Sigmoid colon (tissue), 7 donors: ENCODE measurements around the gene SRSF5. TPM values are rescaled to one million over a fixed set of nuclear protein-coding genes. Genes with fewer than 3 reads are reported as not detected.

Experiments
- DNase-seq: peaks from one replicate; pipeline ENCODE4 v3.0.0-alpha.2; 2019
- H3K27ac ChIP-seq, 4 donors: fragments of 200-600 bp; sonication (generic); one replicate each; pipeline ENCODE4 v1.5.1; 2016 to 2019; ENCODE audit warnings: mild to moderate bottlenecking in 1 of 4
- H3K27me3 ChIP-seq, 3 donors: fragments of 200-600 bp; sonication (generic); one replicate each; pipeline ENCODE4 v1.5.1; 2019; ENCODE audit warnings: mild to moderate bottlenecking in 1 of 3
- H3K36me3 ChIP-seq, 4 donors: fragments of 200-600 bp; sonication (generic); one replicate each; pipeline ENCODE4 v1.5.1; 2016 to 2019
- H3K4me1 ChIP-seq, 4 donors: fragments of 200-600 bp; sonication (generic); one replicate each; pipeline ENCODE4 v1.5.1; 2017 to 2019
- H3K4me3 ChIP-seq, 4 donors: fragments of 200-600 bp; sonication (generic); one replicate each; pipeline ENCODE4 v1.5.1; 2017 to 2019; ENCODE audit warnings: mild to moderate bottlenecking in 2 of 4, moderate library complexity in 1 of 4
- H3K9me3 ChIP-seq, 4 donors: fragments of 200-600 bp in 3 of 4; sonication (generic) in 3 of 4; one replicate each; pipeline versions ENCODE4 v1.5.1 to v1.6.1; 2013 to 2019
- EP300 ChIP-seq, 4 donors: sonication (generic); formaldehyde crosslinking; IDR thresholded peaks; one replicate each; pipeline ENCODE4 v1.6.1; 2017; ENCODE audit warnings: antibody characterized with exemption in 4 of 4
- POLR2A ChIP-seq, 2 donors: fragments of 450-650 bp; IDR thresholded peaks; one replicate each; pipeline ENCODE4 v1.6.1; 2016; ENCODE audit warnings: antibody characterized with exemption in 2 of 2, mild to moderate bottlenecking in 2 of 2, moderate library complexity in 2 of 2
- POLR2AphosphoS5 ChIP-seq, 4 donors: sonication (generic); formaldehyde crosslinking; IDR thresholded peaks; one replicate each; pipeline ENCODE4 v1.6.1; 2017; ENCODE audit warnings: antibody characterized with exemption in 4 of 4
- WGBS, 2 donors: extraction: QIAGEN DNeasy Blood & Tissue Kit; methylation state at CpG; one replicate each; pipeline ENCODE4 v1.1.7; 2013; 5-methylcytosine and 5-hydroxymethylcytosine counted together
- intact Hi-C: fragments of 100-400 bp; cut with DNase I; formaldehyde crosslinking; loops from one replicate; pipeline ENCODE4 v1.15.1; 2023
- polyA plus RNA-seq, 3 donors: library from polyadenylated mRNA; stranded (reverse); fragments of 200-250 nt; gene quantifications; one replicate each; pipeline ENCODE4 v1.2.3, GENCODE V29; 2013
- total RNA-seq, 4 donors: library from RNA; depleted of rRNA; stranded (reverse); fragments of >200 nt; gene quantifications; one replicate each; pipeline ENCODE4 v1.1.0, GENCODE V29; 2016
- TF ChIP-seq, protein P1 (sequence below), 4 experiments: fragments of 450-650 bp in 3 of 4; fragments of 200-600 bp in 1 of 4; IDR thresholded peaks; one replicate each; pipeline ENCODE4 v1.5.1; 2016 to 2019; ENCODE audit warnings: antibody characterized with exemption in 4 of 4, mild to moderate bottlenecking in 3 of 4, moderate library complexity in 2 of 4
- donor health status: healthy with polysubstance abuse.
- donor health status: Bipolar disorder and iron deficiency.
- donor health status: healthy.

SRSF5 gene
- total and polyA plus RNA-seq, 7 donors: 211 to 366 (median 288) TPM

DNA sequence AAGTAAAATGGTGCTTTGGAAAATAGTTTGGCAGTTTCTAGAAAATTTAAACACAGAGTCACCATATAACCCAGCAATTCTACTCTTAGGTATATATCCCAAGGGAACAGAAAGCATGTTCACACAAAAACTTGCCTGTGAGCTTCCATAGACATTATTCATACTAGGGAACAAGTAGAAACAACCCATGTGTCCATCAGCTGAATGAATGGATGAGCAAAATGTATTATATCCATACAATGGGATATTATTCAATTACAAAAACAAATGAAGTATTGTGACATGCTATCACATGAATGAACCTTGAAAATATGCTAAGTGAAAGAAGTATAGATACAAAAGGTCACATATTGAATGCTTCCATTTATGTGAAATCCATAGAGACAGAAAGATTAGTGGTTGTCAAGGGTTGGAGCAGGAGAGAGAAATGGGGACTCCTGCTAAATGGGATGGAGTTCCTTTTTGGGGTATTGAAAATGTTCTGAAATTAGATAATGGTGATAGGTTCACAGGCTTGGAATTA is 22.2 kb downstream of the SRSF5 start:
- peaks cover 0 to 9% (median 0%) of the 10 kb centered on the region in 4 donors for H3K36me3 ChIP-seq
- no peak overlapping the region for H3K27ac ChIP-seq
- H3K4me3 ChIP-seq: no peak overlapping the region
- H3K27me3 ChIP-seq: no peaks in the 10 kb centered on the region
- intact Hi-C loops: no loop called here
- no peaks in the 10 kb centered on the region for H3K9me3 ChIP-seq
- TF ChIP-seq, protein P1, sequence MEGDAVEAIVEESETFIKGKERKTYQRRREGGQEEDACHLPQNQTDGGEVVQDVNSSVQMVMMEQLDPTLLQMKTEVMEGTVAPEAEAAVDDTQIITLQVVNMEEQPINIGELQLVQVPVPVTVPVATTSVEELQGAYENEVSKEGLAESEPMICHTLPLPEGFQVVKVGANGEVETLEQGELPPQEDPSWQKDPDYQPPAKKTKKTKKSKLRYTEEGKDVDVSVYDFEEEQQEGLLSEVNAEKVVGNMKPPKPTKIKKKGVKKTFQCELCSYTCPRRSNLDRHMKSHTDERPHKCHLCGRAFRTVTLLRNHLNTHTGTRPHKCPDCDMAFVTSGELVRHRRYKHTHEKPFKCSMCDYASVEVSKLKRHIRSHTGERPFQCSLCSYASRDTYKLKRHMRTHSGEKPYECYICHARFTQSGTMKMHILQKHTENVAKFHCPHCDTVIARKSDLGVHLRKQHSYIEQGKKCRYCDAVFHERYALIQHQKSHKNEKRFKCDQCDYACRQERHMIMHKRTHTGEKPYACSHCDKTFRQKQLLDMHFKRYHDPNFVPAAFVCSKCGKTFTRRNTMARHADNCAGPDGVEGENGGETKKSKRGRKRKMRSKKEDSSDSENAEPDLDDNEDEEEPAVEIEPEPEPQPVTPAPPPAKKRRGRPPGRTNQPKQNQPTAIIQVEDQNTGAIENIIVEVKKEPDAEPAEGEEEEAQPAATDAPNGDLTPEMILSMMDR (IDR thresholded peaks at IDR 0.05): no peak
- TF ChIP-seq POLR2A (IDR thresholded peaks at IDR 0.05) (no peak), EP300 (IDR thresholded peaks at IDR 0.05) (no peak), POLR2AphosphoS5 (IDR thresholded peaks at IDR 0.05) (no peak)
- no peak for DNase-seq
- H3K4me1 ChIP-seq: no peaks in the 10 kb centered on the region

DNA sequence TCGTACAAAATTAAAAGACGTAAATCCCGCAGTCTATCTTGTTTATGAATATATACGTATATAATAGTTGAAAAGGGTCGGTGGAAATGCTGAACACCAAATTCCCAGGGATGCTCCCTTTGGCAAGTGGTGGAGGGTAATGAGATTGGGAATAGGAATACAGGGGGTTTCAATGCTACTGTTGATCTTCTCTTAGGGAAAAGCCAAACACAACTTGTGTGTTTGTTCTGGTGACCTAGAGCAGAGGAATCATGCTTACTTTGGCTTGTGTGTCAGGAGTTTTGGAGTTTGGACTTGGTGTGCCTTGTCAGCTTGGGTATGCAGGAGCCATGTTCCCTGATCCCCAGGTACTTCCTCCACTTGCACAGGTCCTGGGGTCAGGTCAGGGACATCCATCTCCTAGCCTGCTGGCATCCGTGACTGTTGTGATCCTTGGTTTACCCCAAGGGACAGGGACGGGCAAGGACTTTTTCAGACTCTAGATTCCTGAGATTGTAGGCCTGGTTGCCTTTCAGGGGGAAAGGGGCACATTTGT is 26.0 kb downstream of the SRSF5 start:
- Histone ChIP-seq H3K4me3 (no peak overlapping the region), H3K27me3 (no peaks in the 10 kb centered on the region), H3K4me1 (no peaks in the 10 kb centered on the region), H3K9me3 (no peaks in the 10 kb centered on the region), H3K27ac (no peak overlapping the region), H3K36me3 (no peaks in the 10 kb centered on the region)
- no peak for TF ChIP-seq POLR2A (IDR thresholded peaks at IDR 0.05)
- WGBS, 2 donors: 94 to 95% methylated on average over 7 of the region's 7 CpGs
- no peak for DNase-seq
- intact Hi-C loops: no loop called here

DNA sequence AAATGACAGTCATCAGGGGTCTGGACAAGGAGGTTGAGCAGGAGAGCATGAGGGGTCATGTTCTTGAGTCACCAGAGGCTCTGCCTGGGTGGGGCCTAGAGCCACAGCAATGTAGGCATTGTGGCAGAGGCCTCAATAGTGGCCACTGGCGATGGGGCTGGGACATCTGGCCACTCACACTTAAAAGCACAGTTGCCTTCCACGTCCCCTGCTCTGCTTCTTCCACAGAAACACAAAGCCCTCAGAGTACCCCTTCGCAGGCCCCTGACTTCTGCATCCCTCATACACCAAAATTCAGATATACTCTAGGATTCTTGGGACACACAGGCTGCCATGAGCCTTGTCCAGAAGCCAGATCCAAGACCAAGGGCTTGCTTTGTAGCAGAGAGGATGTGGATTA is 27.8 kb downstream of the SRSF5 start:
- Histone ChIP-seq H3K4me3 (no peak overlapping the region), H3K27me3 (no peaks in the 10 kb centered on the region), H3K9me3 (no peaks in the 10 kb centered on the region), H3K27ac (no peak overlapping the region), H3K36me3 (no peaks in the 10 kb centered on the region), H3K4me1 (no peaks in the 10 kb centered on the region)
- DNase-seq: no peak
- 86 to 94% methylated on average over 3 of the region's 3 CpGs for WGBS, 2 donors
- TF ChIP-seq, protein P1 (IDR thresholded peaks at IDR 0.05): no peak
- TF ChIP-seq POLR2AphosphoS5 (IDR thresholded peaks at IDR 0.05) (no peak), EP300 (IDR thresholded peaks at IDR 0.05) (no peak), POLR2A (IDR thresholded peaks at IDR 0.05) (no peak)
- intact Hi-C loops: no loop called here

DNA sequence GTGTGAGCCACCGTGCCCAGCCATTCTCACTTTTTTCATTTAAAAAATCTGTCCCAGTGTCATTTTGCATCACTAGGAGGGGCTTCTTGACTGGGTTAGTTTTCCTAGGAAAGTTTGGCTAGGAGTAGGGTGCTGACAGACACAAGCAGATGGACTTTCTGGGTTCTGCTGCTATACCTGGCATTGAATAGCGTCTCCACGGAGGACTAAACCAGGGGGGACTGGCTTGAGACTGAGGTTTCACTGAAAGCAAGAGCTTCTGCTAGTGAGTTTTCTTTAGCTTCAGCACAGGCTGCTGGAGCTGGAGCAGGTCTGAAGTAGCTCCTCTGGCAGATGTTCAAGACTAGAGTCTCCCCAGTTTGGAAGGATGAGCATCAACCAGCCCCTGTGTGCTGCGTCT is 28.7 kb downstream of the SRSF5 start:
- WGBS, 2 donors: 96 to 97% methylated on average over 4 of the region's 4 CpGs
- no peaks in the 10 kb centered on the region for H3K4me1 ChIP-seq
- DNase-seq: no peak
- no peak overlapping the region for H3K27ac ChIP-seq
- TF ChIP-seq POLR2AphosphoS5 (IDR thresholded peaks at IDR 0.05): no peak
- TF ChIP-seq POLR2A (IDR thresholded peaks at IDR 0.05): no peak
- H3K9me3 ChIP-seq: no peaks in the 10 kb centered on the region
- H3K36me3 ChIP-seq: no peaks in the 10 kb centered on the region
- no peak overlapping the region for H3K4me3 ChIP-seq
- intact Hi-C loops: no loop called here
- no peaks in the 10 kb centered on the region for H3K27me3 ChIP-seq

DNA sequence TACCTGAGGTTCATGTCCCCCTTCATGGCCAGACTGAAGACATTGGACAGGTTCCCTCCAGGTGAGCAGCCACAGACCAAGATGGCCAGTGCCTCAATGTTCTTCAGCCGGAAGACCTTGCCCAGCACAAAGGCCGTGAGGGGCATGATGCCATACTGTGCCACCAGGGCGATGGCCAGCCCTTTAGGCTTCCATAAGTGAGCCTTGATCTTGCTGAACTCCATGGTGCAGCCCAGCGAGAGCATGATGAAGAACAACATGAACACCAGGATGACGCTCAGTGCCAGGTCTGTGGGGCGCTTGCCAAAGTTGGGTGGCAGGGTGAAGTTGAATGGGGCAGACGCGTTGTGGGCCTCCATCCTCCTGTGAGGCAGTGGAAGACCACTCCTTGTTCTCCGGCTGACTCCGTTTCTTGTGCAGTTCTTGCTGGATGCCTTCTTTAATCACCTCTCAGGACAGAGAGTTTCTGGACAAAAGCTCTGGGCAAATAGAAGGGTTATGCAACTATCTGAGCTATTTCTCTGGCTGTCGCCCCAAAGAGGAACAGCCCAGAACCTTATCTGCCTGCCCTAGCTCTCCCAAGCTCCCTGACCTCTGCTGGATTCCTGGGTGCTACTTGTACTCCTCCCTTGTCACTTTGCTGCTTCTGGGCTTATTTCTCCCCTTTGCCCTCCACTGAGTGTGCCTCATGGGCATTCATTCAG is 30.0 kb downstream of the SRSF5 start, which contains the start of gene SLC10A1:
Gene SLC10A1 (minus strand): TSS at position 445 of the 704 bp plus-strand sequence. CDS start 86 bp downstream, at position 359.
- no peaks in the 10 kb centered on the region for H3K36me3 ChIP-seq
- H3K4me3 ChIP-seq: no peak within 1 kb of the TSS
- intact Hi-C loops: no loop called here
- no peak within 1 kb of the TSS for H3K27ac ChIP-seq
- TF ChIP-seq POLR2A (IDR thresholded peaks at IDR 0.05) (no peak), EP300 (IDR thresholded peaks at IDR 0.05) (no peak), POLR2AphosphoS5 (IDR thresholded peaks at IDR 0.05) (no peak)
- TF ChIP-seq, protein P1 (IDR thresholded peaks at IDR 0.05): no peak
- H3K4me1 ChIP-seq: no peaks in the 10 kb centered on the region
- no peaks in the 10 kb centered on the region for H3K9me3 ChIP-seq
- 88 to 95% methylated on average over 11 of the region's 11 CpGs for WGBS, 2 donors
- no peaks in the 10 kb centered on the region for H3K27me3 ChIP-seq
- DNase-seq: no peak
